ENCODE results near the gene HMX1.

The HMX1 gene

DNA sequence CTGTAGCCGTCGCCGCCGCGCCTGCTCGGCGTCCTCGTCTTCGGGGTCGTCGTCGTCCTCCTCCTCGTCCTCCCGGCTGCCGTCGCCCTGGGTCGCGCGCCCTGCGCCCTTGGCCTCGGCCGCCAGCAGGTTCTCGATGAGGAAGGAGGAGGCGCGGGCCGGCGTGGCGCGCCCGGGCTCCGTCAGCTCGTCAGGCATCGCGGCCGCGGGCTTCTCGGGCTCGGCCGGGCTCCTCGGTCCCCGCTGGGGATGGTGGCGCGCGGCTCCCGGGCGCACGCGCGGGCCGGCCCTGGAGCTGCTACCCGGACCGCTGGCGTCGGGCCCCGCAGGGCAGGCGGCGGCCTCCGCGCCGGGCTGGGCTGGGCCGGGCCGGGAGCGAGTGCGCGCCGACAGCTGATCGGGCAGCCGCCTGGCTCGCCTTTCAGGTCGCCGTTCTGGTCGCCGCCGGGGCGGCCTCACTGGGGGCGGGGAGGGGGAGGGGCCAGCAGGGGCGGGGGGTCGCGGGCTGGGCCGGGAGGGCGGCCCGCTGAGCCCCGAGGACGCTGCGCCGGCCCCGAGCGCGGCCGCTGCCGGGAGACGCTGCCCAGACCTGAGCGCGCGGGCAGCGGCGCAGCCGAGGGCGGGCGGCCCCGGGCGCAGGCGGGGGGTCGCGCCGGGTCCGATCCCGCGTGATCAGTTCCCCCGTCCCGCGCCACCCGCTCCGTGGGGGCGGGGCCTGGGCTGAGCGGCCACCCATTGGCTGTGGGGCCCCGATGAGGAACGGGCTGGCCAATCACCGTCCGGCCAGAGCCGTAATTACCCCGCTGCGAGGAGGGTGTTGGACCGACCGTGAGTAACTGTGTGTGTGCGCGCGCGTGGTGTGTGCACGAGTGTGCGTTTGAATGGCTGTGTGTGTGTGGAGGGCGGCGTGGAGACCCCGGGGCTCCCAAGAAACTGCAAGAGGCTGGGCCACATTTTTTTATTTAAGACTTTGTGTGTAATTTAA lies at the start of gene HMX1:
HMX1 (minus strand) TSS at position 423 of the 985 bp plus-strand sequence; CDS start at position 198, 225 bp downstream.
- DNase-seq, result no peak

DNA sequence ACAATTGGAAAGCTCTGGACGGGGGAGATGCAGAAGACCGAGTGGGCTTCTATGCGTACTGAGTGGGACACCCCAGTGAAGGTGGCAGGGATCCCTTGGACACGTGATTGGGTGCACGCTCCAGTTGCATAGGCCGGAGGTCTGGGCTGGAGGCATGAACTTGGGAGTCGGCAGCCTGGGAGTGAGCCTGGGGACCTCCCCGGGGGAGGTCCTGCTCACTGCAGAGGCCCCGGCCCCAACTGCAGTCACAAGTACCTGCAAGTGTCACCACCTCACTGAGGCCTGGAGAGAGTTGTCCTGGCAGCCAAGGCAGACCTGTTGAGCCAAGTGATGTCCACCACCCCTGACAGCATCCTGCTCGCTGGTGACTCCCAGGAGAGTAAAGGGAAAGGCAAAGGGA lies 49.3 kb upstream of the HMX1 start:
- no peak for DNase-seq

DNA sequence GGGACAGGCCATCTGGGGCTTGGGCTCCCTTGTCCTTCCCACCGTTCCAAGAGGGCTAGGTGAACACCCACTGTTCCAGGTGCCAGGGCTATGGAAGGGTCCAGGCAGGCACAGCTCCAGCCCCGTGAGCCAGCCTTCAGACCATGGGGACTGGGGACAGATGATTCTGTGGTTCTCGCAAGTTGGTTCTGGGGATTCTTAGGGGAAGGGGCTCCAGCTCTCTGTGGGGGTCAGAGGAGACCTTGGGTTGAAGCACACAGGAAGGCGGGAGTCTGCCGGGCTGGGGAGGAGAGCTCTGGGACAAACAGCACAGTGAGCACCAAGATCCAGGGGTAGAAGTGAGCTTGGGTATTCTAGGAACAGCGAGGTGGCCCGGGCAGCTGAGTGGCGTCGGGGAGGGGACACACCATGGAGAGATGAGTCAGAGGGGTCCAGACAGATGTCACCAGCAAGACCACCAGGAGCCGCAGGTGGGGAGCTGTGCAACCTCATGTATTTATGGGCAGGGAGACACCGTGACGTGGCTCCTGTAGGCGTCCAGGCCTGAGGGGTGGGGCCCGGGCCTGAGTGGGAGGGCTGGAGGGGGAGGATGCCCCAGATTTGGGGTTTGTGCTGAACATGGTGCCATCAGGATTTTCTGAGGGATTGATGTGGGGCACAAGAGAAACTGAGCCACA lies 48.8 kb upstream of the HMX1 start:
- DNase-seq, result no peak

GRCh38 chr4:8919651-8920288 lies 48.1 kb upstream of the HMX1 start:
- no peak for DNase-seq

DNA sequence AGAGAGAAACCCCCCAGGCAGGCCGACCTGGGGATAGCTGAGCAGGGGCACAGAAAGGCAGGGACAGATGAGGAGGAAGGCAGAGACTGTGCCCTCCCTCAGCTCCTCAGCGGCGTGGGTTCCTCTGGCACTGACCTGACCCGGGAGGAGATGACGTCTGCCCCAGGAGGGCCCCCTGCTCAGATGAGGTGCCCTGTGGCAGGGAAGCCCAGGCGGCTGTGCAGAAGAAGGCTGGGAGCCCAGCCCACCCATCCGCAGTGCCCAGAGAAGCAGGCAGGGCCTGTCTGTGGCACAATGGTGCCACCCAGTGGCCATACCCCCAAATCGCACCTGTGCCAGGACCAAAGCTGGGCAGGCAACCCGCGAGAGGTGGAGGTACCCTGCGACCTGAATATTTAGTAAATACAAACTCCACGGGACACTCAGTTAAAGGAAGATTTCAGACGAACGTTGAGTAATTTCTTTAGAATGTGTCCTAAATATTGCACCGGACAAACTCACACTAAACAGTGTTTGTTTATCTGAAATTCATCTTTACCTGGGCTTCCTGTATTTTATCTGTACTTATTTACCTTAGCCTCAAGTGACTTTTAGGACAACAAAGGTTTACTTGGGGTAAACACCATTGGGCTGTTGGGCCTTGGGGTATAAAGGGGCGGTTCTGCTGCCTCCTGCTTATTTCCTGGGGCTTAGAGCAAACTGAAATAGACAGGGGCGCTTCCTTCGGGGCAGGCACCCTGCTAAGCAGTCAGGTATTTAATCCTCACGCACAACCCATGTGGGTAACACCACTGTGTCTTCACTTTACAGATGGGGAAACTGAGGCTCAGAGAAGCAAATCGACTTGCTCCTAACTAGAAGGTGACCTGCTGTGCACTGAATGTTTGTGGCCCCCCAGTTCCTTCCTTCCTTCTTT lies 46.5 kb upstream of the HMX1 start:
- peak; percentile 69 to 80 for DNase-seq

DNA sequence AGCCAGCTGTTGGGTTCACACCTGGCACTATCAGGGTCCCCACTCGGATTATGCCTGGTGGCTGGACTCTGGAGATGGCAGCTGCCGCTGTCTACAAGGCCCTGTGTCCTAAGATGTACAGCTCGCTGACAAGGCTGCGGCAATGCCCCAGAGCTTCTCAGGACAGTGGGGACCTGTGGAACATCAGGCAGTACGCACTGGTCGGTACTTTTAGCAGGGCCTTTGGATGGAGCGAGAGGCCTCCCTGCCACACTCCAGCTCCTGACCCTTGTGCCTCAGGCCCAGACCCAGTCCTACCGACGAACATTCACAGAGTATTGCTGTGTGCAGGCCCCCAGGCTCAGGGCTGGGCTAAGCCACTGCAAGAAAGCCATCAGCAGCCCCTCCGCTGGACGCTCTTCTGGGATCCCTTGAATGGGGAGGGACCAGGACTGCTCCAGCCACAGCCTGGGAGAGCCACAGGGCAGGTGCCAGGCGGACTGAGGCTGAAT lies 45.7 kb upstream of the HMX1 start:
- no peak for DNase-seq

DNA sequence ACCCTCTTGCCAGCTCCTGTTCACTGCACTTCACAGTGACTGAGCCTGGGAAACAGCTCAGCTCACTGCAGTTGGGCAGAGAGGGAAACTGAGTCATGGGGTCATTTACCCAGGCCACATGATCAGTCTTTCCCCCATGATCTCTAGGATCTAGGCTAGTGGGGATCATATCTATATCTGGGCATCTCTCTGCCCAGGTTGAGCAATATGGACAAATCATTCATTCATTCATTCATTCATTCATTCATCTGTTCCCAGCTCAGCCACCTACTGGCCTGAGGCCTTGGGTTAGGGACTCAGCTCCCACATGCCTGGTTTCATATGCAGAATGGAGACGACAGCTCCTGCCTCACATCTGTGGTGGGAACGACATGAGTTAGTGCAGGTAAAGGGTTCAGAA lies 45.3 kb upstream of the HMX1 start:
- DNase-seq, result no peak

DNA sequence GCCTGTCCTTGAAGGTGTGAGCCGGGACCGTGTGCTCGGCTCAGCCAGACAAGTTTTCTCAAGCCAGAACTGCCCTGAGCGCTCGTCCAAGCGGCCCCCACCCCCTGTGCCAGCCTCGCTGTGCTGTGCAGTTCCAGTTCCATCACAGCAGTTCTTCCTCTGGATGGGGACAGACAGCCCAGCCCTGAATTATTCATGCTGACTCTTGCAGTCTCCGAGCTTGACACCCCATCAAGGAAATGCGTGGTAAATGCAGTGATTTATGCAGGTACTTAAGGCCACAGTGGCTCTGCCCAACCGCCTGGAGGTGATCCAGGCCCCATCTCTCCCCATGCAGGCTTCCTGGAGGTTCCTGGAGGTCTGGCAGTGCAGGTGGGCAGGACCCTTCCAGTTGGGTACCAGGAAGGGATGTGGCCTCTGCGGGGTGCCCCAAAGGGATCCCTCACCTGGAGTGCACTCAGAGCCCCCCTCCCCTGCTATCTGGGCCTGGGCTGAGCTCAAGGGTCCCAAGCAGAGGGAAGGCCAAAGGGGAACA lies 44.8 kb upstream of the HMX1 start:
- no peak for DNase-seq

GRCh38 chr4:8915201-8916200 lies 43.9 kb upstream of the HMX1 start:
- no peak for DNase-seq

DNA sequence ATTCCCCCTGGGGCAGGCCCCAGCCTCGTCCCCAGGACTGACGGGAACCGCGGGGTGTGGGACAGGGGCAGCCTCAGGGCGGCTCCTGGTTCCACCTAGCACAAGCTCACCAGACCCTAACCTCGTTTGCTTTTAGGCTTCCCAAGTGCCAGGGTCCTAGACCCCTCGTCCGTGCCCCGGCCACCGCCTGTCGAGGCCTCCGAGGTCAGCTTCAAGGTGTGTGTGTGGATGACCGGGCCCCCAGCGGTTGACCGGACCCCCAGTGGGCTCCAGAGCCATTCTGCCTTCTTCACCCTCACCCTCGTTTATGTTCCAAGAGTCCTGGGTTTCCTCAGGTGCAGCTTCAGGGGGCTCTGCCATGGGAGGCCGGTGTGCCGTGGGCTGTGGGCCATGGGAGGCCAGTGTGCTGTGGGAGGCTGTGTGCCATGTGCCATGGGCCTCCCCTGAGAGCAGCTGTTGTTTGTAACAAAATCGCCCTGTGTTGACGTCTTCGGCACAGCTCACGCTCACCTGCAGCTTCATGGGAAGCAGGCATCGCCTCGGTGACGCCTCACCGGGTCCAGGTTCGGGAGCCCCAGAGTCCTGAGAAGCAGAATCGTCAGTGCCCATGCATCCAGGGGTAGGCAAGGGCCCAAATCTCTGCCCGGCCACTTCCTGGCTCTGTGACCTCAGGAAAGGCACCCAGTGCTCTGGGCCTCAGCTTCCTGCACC lies 43.0 kb upstream of the HMX1 start:
- DNase-seq, result no peak

GRCh38 chr4:8913858-8914460 lies 42.3 kb upstream of the HMX1 start:
- no peak for DNase-seq

DNA sequence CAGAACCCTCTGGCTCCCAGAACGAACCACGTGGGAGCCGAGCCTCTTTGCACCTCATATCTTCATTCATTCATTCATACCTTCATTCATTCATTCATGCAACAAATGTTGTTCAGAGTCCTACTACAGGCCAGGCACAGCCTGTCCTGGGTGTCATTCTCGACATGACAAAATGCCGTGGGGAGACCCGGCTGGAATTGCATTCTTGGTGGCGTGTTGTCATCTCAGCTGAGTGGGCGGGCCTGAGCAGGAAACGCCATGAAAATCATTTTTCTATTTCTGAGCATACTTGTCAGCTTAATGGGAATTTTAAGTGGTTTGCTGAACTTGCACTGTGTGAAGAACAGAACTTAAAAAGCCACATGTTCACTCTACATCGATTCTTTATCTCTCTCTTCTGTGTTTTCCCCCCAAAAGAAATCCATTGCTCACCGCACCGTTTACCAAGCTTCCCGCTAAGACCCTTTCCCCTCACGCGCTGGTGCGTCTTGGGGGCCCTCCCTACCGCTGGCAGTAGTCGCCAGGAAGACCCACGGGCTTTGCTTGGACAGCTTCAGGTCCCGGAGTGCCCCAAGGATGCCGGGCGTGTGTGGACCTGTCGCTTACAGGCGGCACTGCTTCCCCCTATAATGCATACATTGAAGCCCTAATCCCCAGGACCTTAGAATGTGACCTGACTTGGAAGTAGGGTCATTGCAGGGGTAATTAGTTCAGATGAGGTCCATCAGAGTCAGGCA lies 41.6 kb upstream of the HMX1 start:
- DNase-seq, result no peak

DNA sequence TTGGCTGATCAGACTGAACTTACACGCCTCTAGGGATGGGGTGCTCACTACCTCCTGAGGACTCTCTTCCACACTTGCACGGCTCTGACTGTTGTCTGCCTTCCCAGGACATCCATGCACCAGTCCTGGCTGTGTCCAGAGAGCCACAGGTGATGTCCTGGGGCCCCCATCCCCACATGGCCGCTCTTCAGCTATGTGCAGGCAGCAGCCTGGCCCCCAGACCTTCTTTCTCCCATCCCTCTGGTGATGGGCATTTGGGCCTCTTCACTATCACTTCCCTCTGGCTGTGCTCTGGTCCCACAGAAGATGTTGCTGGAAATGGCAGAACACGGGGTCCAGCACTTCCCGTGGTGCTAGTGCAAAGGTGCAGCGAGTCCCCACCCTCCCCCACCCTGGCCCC lies 40.9 kb upstream of the HMX1 start:
- no peak for DNase-seq

DNA sequence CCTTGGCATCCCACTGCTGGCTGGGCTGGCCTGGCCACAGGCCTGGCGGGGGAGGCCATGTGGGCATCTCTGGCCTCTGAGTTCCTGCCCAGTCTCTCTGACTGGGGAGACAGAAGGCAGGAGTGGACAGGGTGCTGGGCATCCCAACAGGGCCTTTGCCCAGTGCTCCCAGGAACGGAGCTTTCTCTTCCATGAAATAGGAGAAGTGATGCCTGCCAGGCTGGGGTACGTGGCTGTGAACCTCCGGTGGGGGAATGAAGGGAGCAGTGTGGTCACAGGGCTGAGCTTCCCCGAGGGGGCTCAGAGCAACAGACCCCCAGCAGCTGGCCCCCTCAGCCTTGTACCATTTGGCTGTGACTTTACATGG lies 40.4 kb upstream of the HMX1 start:
- no peak for DNase-seq

- no peak for DNase-seq
Observed at GRCh38 chr4:8911316-8912088, 39.9 kb upstream of the HMX1 start.

DNA sequence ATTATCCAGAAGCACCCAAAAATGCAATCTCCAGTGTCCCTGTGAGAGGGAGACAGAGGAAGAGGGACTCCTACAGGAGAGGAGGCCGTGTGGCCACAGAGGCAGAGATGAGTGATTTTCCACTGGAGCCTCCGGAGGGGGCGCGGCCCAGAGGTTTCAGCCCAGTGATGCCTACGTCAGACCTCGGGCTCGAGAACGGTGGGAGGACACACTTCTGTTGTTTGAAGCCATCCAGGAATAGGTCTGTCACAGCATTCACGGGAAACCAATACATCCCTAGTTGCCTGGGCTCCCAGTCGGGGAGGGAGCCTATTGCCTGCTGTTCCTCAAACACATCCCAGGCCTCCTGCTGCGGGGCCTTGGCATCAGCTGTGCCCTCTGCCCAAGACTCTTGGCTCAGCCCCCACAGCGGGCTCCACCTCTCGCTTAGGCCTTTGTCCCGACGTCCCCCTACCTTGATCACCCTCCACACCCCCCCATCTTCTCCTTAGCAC lies 39.2 kb upstream of the HMX1 start:
- no peak for DNase-seq

GRCh38 chr4:8910100-8910821 lies 38.6 kb upstream of the HMX1 start:
- DNase-seq, result no peak
